Endothelial cell of umbilical vein (primary cell): ENCODE data around the gene HEXIM2. TPM values are rescaled to one million over a fixed set of nuclear protein-coding genes. Genes with fewer than 3 reads are reported as not detected.

Experiments
- BruUV-seq: library from RNA; stranded (reverse); fragments of 400-500 nt; replicated peaks from 2 replicates; lab custom pipeline; 2021; lab: Mats Ljungman, UMichigan
- CTCF ChIA-PET: fragments of 300-600, 350-600 bp; sonication (Branson Sonifier 250); formaldehyde crosslinking; loops from one replicate; lab custom pipeline; 2021; ENCODE audit warnings: antibody characterized with exemption, inconsistent platforms; lab: Charles Lee
- POLR2A ChIA-PET: fragments of 300-600, 350-600 bp; sonication (Branson Sonifier 250); formaldehyde crosslinking; loops from one replicate; lab custom pipeline; 2021; ENCODE audit warnings: antibody characterized with exemption, inconsistent platforms; lab: Charles Lee
- DNase-seq: peaks from one replicate; pipeline ENCODE4 v3.0.0-alpha.2; 2011; ENCODE audit warnings: low read depth, low spot score
- FAIRE-seq: peaks from 2 replicates; lab custom pipeline; 2011; peaks lifted over from hg19 to GRCh38; lab: Jason Lieb, UNC
- H2AFZ ChIP-seq: 2 replicates; pipeline ENCODE4 v1.6.0; 2012; ENCODE audit warnings: low read depth, low read length, control low read depth, inconsistent platforms
- H3K27ac ChIP-seq: 2 replicates; pipeline ENCODE4 v1.5.1; 2011; ENCODE audit warnings: low read depth, mild to moderate bottlenecking, control low read depth, low read length, moderate library complexity; ENCODE audit not compliant: insufficient read depth
- H3K27me3 ChIP-seq, 2 experiments: 2 replicates each; pipeline versions ENCODE4 v1.6.0 to v1.6.1; 2011; ENCODE audit warnings: low read length in 2 of 2, mixed read lengths in 1 of 2; ENCODE audit not compliant: control insufficient read depth in 2 of 2, insufficient read depth in 2 of 2
- H3K36me3 ChIP-seq, 2 experiments: 2 replicates in 1 of 2; 3 replicates in 1 of 2; pipeline ENCODE4 v1.5.1; 2011; ENCODE audit warnings: low read length in 2 of 2, mild to moderate bottlenecking in 1 of 2, moderate library complexity in 1 of 2; ENCODE audit not compliant: control insufficient read depth in 2 of 2, insufficient read depth in 2 of 2; ENCODE audit errors: extremely low read depth in 1 of 2
- H3K4me1 ChIP-seq: 3 replicates; pipeline ENCODE4 v1.5.1; 2011; ENCODE audit warnings: mild to moderate bottlenecking, low read length; ENCODE audit not compliant: control insufficient read depth, insufficient read depth; ENCODE audit errors: extremely low read depth
- H3K4me2 ChIP-seq: 2 replicates; pipeline ENCODE4 v1.6.1; 2011; ENCODE audit warnings: low read length, control low read depth, mixed read lengths; ENCODE audit not compliant: insufficient read depth
- H3K4me3 ChIP-seq, 3 experiments: fragments of 200-600 bp in 1 of 3; sonication (generic), shearing (Covaris generic) in 1 of 3; replicated peaks in 1 of 3; 2 replicates each; pipeline ENCODE4 v1.5.1; 2011 to 2016; ENCODE audit warnings: control low read depth in 3 of 3, low read length in 3 of 3, mild to moderate bottlenecking in 2 of 3, inconsistent platforms in 1 of 3, low read depth in 1 of 3, moderate library complexity in 1 of 3; ENCODE audit not compliant: insufficient read depth in 1 of 3
- H3K79me2 ChIP-seq: 2 replicates; pipeline ENCODE4 v1.6.0; 2012; ENCODE audit warnings: low read length, inconsistent platforms; ENCODE audit not compliant: control insufficient read depth, insufficient read depth
- H3K9ac ChIP-seq: replicated peaks from 2 replicates; pipeline ENCODE3; 2011; ENCODE audit warnings: low read length, control low read depth; ENCODE audit not compliant: insufficient read depth; ENCODE audit errors: extremely low read depth
- H3K9me1 ChIP-seq: replicated peaks from 3 replicates; pipeline ENCODE4 v1.6.0; 2011; ENCODE audit warnings: mild to moderate bottlenecking, low read length; ENCODE audit not compliant: control insufficient read depth, insufficient read depth; ENCODE audit errors: extremely low read depth
- H3K9me3 ChIP-seq: replicated peaks from 2 replicates; pipeline ENCODE4 v1.5.1; 2012; ENCODE audit warnings: low read length, inconsistent platforms; ENCODE audit not compliant: control insufficient read depth, insufficient read depth
- H4K20me1 ChIP-seq: replicated peaks from 2 replicates; pipeline ENCODE3; 2011; ENCODE audit warnings: mild to moderate bottlenecking, low read length; ENCODE audit not compliant: control insufficient read depth, insufficient read depth; ENCODE audit errors: extremely low read depth
- CTCF ChIP-seq, 2 donors: IDR thresholded peaks; 1 replicate in 1 of 2; 2 replicates in 1 of 2; pipeline ENCODE4 v1.5.1; 2011; ENCODE audit warnings: low read length in 2 of 2, mild to moderate bottlenecking in 2 of 2, moderate library complexity in 2 of 2, control low read depth in 1 of 2, inconsistent platforms in 1 of 2, low read depth in 1 of 2; ENCODE audit not compliant: insufficient read depth in 1 of 2; ENCODE audit errors: extremely low read depth in 1 of 2
- EZH2 ChIP-seq: IDR thresholded peaks from 2 replicates; pipeline ENCODE4 v1.6.1; 2012; ENCODE audit warnings: borderline replicate concordance, low read depth, mild to moderate bottlenecking, moderate library complexity, low read length, inconsistent platforms; ENCODE audit not compliant: severe bottlenecking
- FOS ChIP-seq: IDR thresholded peaks from 2 replicates; pipeline ENCODE4 v1.6.1; 2011; ENCODE audit warnings: mild to moderate bottlenecking, low read length, moderate library complexity, borderline replicate concordance; ENCODE audit not compliant: insufficient read depth
- GATA2 ChIP-seq: IDR thresholded peaks from 2 replicates; pipeline ENCODE4 v1.7.0; 2011; ENCODE audit warnings: low read depth, mild to moderate bottlenecking, moderate library complexity, mixed read lengths, low read length; ENCODE audit not compliant: insufficient read length, insufficient read depth
- JUN ChIP-seq: IDR thresholded peaks from 2 replicates; pipeline ENCODE4 v1.6.1; 2011; ENCODE audit warnings: borderline replicate concordance, low read depth; ENCODE audit not compliant: insufficient read length, insufficient read depth
- MAX ChIP-seq: IDR thresholded peaks from 2 replicates; pipeline ENCODE4 v1.6.1; 2011; ENCODE audit not compliant: insufficient read depth, insufficient read length
- MYC ChIP-seq: IDR thresholded peaks from one replicate; pipeline ENCODE4 v1.6.1; 2011; ENCODE audit warnings: mild to moderate bottlenecking, low read depth, low read length
- POLR2A ChIP-seq: IDR thresholded peaks from 2 replicates; pipeline ENCODE4 v1.6.1; 2012; ENCODE audit warnings: low read depth, mild to moderate bottlenecking, control low read depth, low read length
- POLR2AphosphoS5 ChIP-seq: IDR thresholded peaks from 2 replicates; pipeline ENCODE4 v1.6.1; 2012; ENCODE audit warnings: low read depth, mild to moderate bottlenecking, control low read depth, low read length, moderate library complexity; ENCODE audit not compliant: insufficient read depth
- dilution Hi-C: fragments of 300-500 bp; cut with MboI; formaldehyde crosslinking; loops from one replicate; pipeline ENCODE4 v1.15.0; 2019; ENCODE audit warnings: low sequenced_read_pairs; ENCODE audit not compliant: extremely low pct_ligation_motif_present
- intact Hi-C: fragments of 100-400 bp; cut with micrococcal nuclease; formaldehyde crosslinking; loops from one replicate; pipeline ENCODE4 v1.10.0; 2022
- polyA plus RNA-seq, 4 experiments: library from polyadenylated mRNA; depleted of rRNA in 3 of 4; stranded (reverse) in 3 of 4; unstranded in 1 of 4; fragments of >200 nt; gene quantifications; 2 replicates each; pipeline versions ENCODE4 v1.2.1 to v1.2.3, GENCODE V29; 2011 to 2012; ENCODE audit warnings: missing spikeins in 1 of 4
- total RNA-seq: library from RNA; stranded (reverse); gene quantifications from 2 replicates; pipeline ENCODE4 v1.2.3, GENCODE V29; 2021

Gene HEXIM2
- total and polyA plus RNA-seq, 2 donors (not counting 3 experiments of a cell fraction or from before 2014, with no cell fraction given): 2.9 to 3.8 TPM

- peaks cover 27% of the 10 kb centered on the region for H3K4me1 ChIP-seq
Measured at GRCh38 chr17:45129940-45130680, 31.6 kb upstream of the HEXIM2 start.

More at GRCh38 chr17:45129940-45130680, 31.6 kb upstream of the HEXIM2 start:
- no peaks in the 10 kb centered on the region for H3K9me3 ChIP-seq
- no peaks in the 10 kb centered on the region for H3K9me1 ChIP-seq
- ChIA-PET CTCF (interaction anchor here (0.5 to 7.2 kb wide), 5 partner anchors 10 to 210 kb away, joined by 3 to 476 read pairs (median 10); no protein-coding TSS in a partner anchor), POLR2A (interaction anchor here (1.6 kb wide), 1 partner anchor 18 kb away, joined by 4 read pairs; the partner anchor contains the start of gene HEXIM1)
- no peak overlapping the region for H3K4me3 ChIP-seq
- H3K36me3 ChIP-seq: no peaks in the 10 kb centered on the region
- H2AFZ ChIP-seq: no peak overlapping the region
- H3K4me2 ChIP-seq: no peak overlapping the region
- BruUV-seq: no TSS peak
- no peaks in the 10 kb centered on the region for H3K27me3 ChIP-seq
- H3K79me2 ChIP-seq: peaks cover 2% of the 10 kb centered on the region
- DNase-seq (no peak), FAIRE-seq (peak; percentile 49)
- H3K27ac ChIP-seq: no peak overlapping the region
- dilution Hi-C loops (no loop called here), intact Hi-C loops (no loop called here)
- H4K20me1 ChIP-seq: no peaks in the 10 kb centered on the region
- no peak overlapping the region for H3K9ac ChIP-seq
- TF ChIP-seq POLR2AphosphoS5 (no peak), CTCF (IDR thresholded peaks at IDR 0.05; ENCODE audit: extremely low read depth in 1 of 2, insufficient read depth in 1 of 2, low read depth in 1 of 2, low read length in 2 of 2) (no peak), GATA2 (no peak), POLR2A (no peak), EZH2 (no peak), FOS (no peak), JUN (no peak), MAX (no peak), MYC (no peak)
